BJ (cell line): ENCODE measurements around the gene KCNJ16. TPM values are rescaled to one million over a fixed set of nuclear protein-coding genes. Genes with fewer than 3 reads are reported as not detected.

Experiments used
- CTCF ChIA-PET: fragments of 350-600 bp; formaldehyde crosslinking; extraction: SDS; loops from one replicate; lab custom pipeline; 2021; ENCODE audit warnings: antibody characterized with exemption, inconsistent platforms; lab: Yijun Ruan, JAX
- POLR2A ChIA-PET: fragments of 300-600 bp; sonication (Branson Sonifier 250); formaldehyde crosslinking; extraction: SDS; loops from one replicate; lab custom pipeline; 2021; ENCODE audit warnings: antibody characterized with exemption; lab: Charles Lee
- DNase-seq: peaks from one replicate; pipeline ENCODE4 v3.0.0-alpha.2; 2011; ENCODE audit warnings: low read depth
- H3K27me3 ChIP-seq: 2 replicates; pipeline ENCODE4 v1.6.0; 2011; ENCODE audit warnings: low read length; ENCODE audit not compliant: control insufficient read depth, insufficient read depth
- H3K36me3 ChIP-seq: 2 replicates; pipeline ENCODE4 v1.5.1; 2011; ENCODE audit warnings: low read length; ENCODE audit not compliant: control insufficient read depth, insufficient read depth
- H3K4me3 ChIP-seq: 2 replicates; pipeline ENCODE4 v1.5.1; 2011; ENCODE audit warnings: low read depth, mild to moderate bottlenecking, control low read depth, low read length
- polyA plus RNA-seq: library from polyadenylated mRNA; depleted of rRNA; stranded (reverse); fragments of >200 nt; gene quantifications from 2 replicates; pipeline ENCODE4 v1.2.3, GENCODE V29; 2011
- TF ChIP-seq, protein P1 (sequence below): IDR thresholded peaks from 2 replicates; pipeline ENCODE4 v1.5.1; 2011; ENCODE audit warnings: low read depth, mild to moderate bottlenecking, control low read depth, inconsistent platforms, low read length, moderate library complexity; ENCODE audit not compliant: insufficient read depth

The KCNJ16 gene
- polyA plus RNA-seq, 1 experiment = not detected

DNA sequence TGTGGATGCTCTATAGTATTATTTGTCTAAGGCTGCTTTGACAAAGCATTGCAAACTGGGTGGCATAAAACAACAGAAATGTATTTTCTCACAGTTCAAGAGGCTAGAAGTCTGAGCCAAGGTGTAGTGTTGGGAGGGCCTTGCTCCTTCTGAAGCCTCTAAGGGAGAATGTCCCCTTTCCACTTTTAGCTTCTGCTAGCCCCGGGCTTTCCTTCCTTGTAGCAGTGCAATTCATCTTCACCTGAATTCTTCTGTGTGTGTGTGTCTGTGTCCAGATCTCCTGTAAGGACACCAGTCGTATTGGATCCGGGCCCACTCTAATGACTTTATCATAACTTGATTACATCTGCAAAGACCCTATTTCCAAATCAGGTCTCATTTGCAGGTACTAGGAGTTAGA lies 18.1 kb downstream of the KCNJ16 start:
- ChIA-PET CTCF (no interaction called here), POLR2A (no interaction called here)
- Histone ChIP-seq H3K4me3 (no peak overlapping the region), H3K27me3 (no peaks in the 10 kb centered on the region), H3K36me3 (no peaks in the 10 kb centered on the region)
- TF ChIP-seq, protein P1, sequence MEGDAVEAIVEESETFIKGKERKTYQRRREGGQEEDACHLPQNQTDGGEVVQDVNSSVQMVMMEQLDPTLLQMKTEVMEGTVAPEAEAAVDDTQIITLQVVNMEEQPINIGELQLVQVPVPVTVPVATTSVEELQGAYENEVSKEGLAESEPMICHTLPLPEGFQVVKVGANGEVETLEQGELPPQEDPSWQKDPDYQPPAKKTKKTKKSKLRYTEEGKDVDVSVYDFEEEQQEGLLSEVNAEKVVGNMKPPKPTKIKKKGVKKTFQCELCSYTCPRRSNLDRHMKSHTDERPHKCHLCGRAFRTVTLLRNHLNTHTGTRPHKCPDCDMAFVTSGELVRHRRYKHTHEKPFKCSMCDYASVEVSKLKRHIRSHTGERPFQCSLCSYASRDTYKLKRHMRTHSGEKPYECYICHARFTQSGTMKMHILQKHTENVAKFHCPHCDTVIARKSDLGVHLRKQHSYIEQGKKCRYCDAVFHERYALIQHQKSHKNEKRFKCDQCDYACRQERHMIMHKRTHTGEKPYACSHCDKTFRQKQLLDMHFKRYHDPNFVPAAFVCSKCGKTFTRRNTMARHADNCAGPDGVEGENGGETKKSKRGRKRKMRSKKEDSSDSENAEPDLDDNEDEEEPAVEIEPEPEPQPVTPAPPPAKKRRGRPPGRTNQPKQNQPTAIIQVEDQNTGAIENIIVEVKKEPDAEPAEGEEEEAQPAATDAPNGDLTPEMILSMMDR = no peak
- DNase-seq = no peak

DNA sequence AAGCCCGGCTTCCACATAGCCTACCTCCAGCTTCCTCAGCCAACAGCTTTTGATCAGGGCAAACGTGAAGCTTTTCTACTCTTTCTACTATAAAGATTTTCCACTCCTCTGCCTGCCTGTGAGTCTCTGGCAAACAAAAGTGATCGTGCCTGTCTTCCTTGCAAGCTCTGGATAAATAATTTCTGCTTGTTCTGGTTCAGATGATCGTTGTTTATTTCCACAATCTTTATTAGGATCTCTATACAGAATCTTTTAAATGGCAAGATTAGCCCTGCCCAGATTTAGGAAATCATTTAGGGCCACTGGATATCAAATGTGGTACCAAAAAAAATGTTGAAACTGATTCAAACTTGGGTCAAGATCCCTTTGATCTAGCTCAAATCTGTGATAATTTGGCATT lies 20.4 kb downstream of the KCNJ16 start:
- DNase-seq = no peak
- Histone ChIP-seq H3K36me3 (no peaks in the 10 kb centered on the region), H3K4me3 (no peak overlapping the region), H3K27me3 (no peaks in the 10 kb centered on the region)
- TF ChIP-seq, protein P1 = no peak
- POLR2A ChIA-PET = no interaction called here
- CTCF ChIA-PET = no interaction called here

DNA sequence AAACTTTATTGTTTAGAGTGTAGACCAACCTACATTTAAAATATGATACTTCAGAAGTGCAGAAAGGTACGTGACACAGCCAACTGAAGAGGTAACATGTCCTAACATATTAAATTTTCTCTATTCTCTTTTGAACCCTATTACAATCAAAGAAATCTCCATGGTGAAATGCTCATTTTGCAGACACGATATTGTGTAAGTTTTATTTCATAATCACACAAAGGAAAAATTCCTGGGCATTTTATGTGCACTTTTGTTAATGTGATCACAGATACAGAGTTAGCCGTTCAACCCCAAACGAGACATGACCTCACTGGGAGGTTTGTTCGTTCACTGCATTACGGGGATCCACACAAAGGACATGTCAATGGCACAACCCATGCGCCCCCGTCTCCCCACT lies 21.8 kb downstream of the KCNJ16 start:
- Histone ChIP-seq H3K27me3 (no peaks in the 10 kb centered on the region), H3K36me3 (no peaks in the 10 kb centered on the region), H3K4me3 (no peak overlapping the region)
- ChIA-PET CTCF (no interaction called here), POLR2A (no interaction called here)
- DNase-seq = no peak
- TF ChIP-seq, protein P1 = no peak

DNA sequence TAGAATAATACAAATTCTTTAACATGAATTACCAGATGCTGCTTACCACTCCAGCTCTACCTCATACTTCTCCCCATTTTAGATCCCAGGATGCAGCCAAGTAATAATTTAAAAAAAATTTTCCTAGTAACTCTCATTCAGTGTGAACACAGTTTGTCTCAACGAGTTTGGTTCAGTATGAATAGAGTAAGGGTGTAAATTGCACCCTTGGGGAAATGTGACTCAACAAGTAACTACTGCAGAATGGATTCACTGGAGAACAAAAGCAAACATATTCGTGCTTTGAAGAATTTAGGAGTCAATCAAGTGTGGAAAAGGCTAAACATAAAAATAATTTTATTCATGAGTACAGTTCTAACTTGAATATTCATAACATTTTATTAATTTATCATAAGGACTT lies 23.0 kb downstream of the KCNJ16 start:
- Histone ChIP-seq H3K27me3 (no peaks in the 10 kb centered on the region), H3K4me3 (no peak overlapping the region), H3K36me3 (no peaks in the 10 kb centered on the region)
- POLR2A ChIA-PET = no interaction called here
- TF ChIP-seq, protein P1 = no peak
- no peak for DNase-seq
- CTCF ChIA-PET = no interaction called here

DNA sequence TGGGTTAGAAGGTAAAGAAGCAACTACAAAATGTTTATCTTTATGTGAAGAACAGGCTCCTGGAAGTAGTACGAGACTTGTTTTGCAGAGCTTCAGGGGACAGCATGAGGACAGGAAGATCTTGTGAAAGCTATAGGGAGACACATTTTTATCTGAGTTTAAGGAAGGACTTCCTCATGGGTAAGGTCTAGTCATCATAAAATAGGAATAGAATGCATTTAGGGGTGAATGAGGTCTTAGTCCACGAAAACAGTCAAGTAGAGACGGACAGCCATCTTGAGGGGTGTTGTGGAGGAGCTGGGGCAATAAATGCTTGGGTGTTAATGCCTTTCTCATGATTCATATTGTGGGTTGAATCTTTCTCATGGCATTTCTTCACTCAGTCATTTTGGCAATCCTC lies 24.3 kb downstream of the KCNJ16 start:
- Histone ChIP-seq H3K36me3 (no peaks in the 10 kb centered on the region), H3K4me3 (no peak overlapping the region), H3K27me3 (no peaks in the 10 kb centered on the region)
- TF ChIP-seq, protein P1 = no peak
- CTCF ChIA-PET = interaction anchor here (1.1 kb wide), 1 partner anchor 492 kb away, joined by 3 read pairs; no protein-coding TSS in a partner anchor
- DNase-seq = no peak
- POLR2A ChIA-PET = no interaction called here
